ENCODE results near the gene KRT13. TPM values are rescaled to one million over a fixed set of nuclear protein-coding genes. Genes with fewer than 3 reads are reported as not detected.
A peak's percentile ranks its signal among the peaks of the same experiment; 100 is the strongest.

The KRT13 gene
- total and polyA plus RNA-seq, 2 donors (not counting 1 experiment from before 2014, with no cell fraction given) = not detected

DNA sequence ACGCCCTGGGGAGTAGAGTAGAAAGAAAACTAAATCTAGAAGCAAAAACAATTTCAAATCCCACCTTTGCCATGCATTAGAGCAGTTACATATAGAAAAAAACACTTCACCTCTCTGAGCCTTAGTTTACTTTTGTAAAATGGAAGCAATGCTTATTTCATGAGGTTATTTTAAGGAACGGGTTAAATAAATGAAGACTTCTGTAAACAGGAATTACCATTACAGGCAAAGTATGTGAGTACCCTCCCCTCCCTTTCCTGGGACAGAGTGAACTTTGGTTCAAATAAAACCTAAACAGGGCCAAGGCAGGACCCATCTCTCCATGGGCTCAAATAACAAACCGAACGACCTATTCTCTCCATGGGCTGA is 17.8 kb upstream of the KRT13 start:
- no peak for TF ChIP-seq EZH2 (IDR thresholded peaks at IDR 0.05; ENCODE audit: low read length, missing control alignments)
- TF ChIP-seq, protein P1, sequence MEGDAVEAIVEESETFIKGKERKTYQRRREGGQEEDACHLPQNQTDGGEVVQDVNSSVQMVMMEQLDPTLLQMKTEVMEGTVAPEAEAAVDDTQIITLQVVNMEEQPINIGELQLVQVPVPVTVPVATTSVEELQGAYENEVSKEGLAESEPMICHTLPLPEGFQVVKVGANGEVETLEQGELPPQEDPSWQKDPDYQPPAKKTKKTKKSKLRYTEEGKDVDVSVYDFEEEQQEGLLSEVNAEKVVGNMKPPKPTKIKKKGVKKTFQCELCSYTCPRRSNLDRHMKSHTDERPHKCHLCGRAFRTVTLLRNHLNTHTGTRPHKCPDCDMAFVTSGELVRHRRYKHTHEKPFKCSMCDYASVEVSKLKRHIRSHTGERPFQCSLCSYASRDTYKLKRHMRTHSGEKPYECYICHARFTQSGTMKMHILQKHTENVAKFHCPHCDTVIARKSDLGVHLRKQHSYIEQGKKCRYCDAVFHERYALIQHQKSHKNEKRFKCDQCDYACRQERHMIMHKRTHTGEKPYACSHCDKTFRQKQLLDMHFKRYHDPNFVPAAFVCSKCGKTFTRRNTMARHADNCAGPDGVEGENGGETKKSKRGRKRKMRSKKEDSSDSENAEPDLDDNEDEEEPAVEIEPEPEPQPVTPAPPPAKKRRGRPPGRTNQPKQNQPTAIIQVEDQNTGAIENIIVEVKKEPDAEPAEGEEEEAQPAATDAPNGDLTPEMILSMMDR (conservative IDR thresholded peaks at IDR 0.05 in 1 of 2, IDR thresholded peaks at IDR 0.05 in 1 of 2; ENCODE audit: low read depth in 1 of 2, low read length in 2 of 2) = no peak
- no peaks in the 10 kb centered on the region for H3K79me2 ChIP-seq (ENCODE audit: control insufficient read depth, insufficient read depth, low read length)
- H3K27ac ChIP-seq (ENCODE audit: insufficient read depth, low read length) = no peak overlapping the region
- no peak overlapping the region for H3K4me2 ChIP-seq (ENCODE audit: extremely low read depth, insufficient read depth, low read length)
- H3K4me1 ChIP-seq (ENCODE audit: control insufficient read depth, extremely low read depth, insufficient read depth, low read length) = peaks cover 11% of the 10 kb centered on the region
- H3K9me3 ChIP-seq (ENCODE audit: control insufficient read depth, insufficient read depth, low read depth, low read length) = no peaks in the 10 kb centered on the region
- H3K27me3 ChIP-seq (ENCODE audit: control insufficient read depth, insufficient read depth, low read length) = peaks cover 4% of the 10 kb centered on the region
- no peak overlapping the region for H2AFZ ChIP-seq (ENCODE audit: low read length)
- H3K9ac ChIP-seq (ENCODE audit: insufficient read depth, low read length) = no peak overlapping the region
- no peak for DNase-seq (ENCODE audit: low read depth in 2 of 2)
- H4K20me1 ChIP-seq (ENCODE audit: control insufficient read depth, extremely low read depth, insufficient read depth, low read length) = no peaks in the 10 kb centered on the region
- H3K4me3 ChIP-seq (replicated peaks in 1 of 4; ENCODE audit: control extremely low read depth in 1 of 4, insufficient read depth in 1 of 4, low read depth in 3 of 4, low read length in 4 of 4) = no peak overlapping the region
- no peaks in the 10 kb centered on the region for H3K36me3 ChIP-seq (ENCODE audit: control insufficient read depth, insufficient read depth, low read length)

- H3K9ac ChIP-seq (ENCODE audit: insufficient read depth, low read length) = no peak overlapping the region
- TF ChIP-seq, protein P1 (conservative IDR thresholded peaks at IDR 0.05 in 1 of 2, IDR thresholded peaks at IDR 0.05 in 1 of 2; ENCODE audit: low read depth in 1 of 2, low read length in 2 of 2) = no peak
- TF ChIP-seq EZH2 (IDR thresholded peaks at IDR 0.05; ENCODE audit: low read length, missing control alignments) = no peak
- H3K4me3 ChIP-seq (replicated peaks in 1 of 4; ENCODE audit: control extremely low read depth in 1 of 4, insufficient read depth in 1 of 4, low read depth in 3 of 4, low read length in 4 of 4) = no peak overlapping the region
- no peak overlapping the region for H3K4me2 ChIP-seq (ENCODE audit: extremely low read depth, insufficient read depth, low read length)
- H3K36me3 ChIP-seq (ENCODE audit: control insufficient read depth, insufficient read depth, low read length) = no peaks in the 10 kb centered on the region
- peaks cover 11% of the 10 kb centered on the region for H3K4me1 ChIP-seq (ENCODE audit: control insufficient read depth, extremely low read depth, insufficient read depth, low read length)
- DNase-seq (ENCODE audit: low read depth in 2 of 2) = no peak
- no peaks in the 10 kb centered on the region for H3K79me2 ChIP-seq (ENCODE audit: control insufficient read depth, insufficient read depth, low read length)
- H4K20me1 ChIP-seq (ENCODE audit: control insufficient read depth, extremely low read depth, insufficient read depth, low read length) = no peaks in the 10 kb centered on the region
- H3K9me3 ChIP-seq (ENCODE audit: control insufficient read depth, insufficient read depth, low read depth, low read length) = no peaks in the 10 kb centered on the region
- H2AFZ ChIP-seq (ENCODE audit: low read length) = no peak overlapping the region
- peak overlapping the region; percentile 61 for H3K27ac ChIP-seq (ENCODE audit: insufficient read depth, low read length)
- H3K27me3 ChIP-seq (ENCODE audit: control insufficient read depth, insufficient read depth, low read length) = peaks cover 2% of the 10 kb centered on the region
These were observed 17.2 kb upstream of the KRT13 start for GRCh38 chr17:41522301-41523224.

GRCh38 chr17:41521574-41522261 is 16.3 kb upstream of the KRT13 start:
- H3K27me3 ChIP-seq (ENCODE audit: control insufficient read depth, insufficient read depth, low read length) = no peaks in the 10 kb centered on the region

More at GRCh38 chr17:41521574-41522261, 16.3 kb upstream of the KRT13 start:
- Histone ChIP-seq H3K9me3 (ENCODE audit: control insufficient read depth, insufficient read depth, low read depth, low read length) (no peaks in the 10 kb centered on the region), H2AFZ (ENCODE audit: low read length) (no peak overlapping the region), H3K4me2 (ENCODE audit: extremely low read depth, insufficient read depth, low read length) (no peak overlapping the region), H4K20me1 (ENCODE audit: control insufficient read depth, extremely low read depth, insufficient read depth, low read length) (no peaks in the 10 kb centered on the region), H3K9ac (ENCODE audit: insufficient read depth, low read length) (no peak overlapping the region), H3K27ac (ENCODE audit: insufficient read depth, low read length) (peak overlapping the region; percentile 61), H3K79me2 (ENCODE audit: control insufficient read depth, insufficient read depth, low read length) (no peaks in the 10 kb centered on the region), H3K36me3 (ENCODE audit: control insufficient read depth, insufficient read depth, low read length) (no peaks in the 10 kb centered on the region), H3K4me3 (replicated peaks in 1 of 4; ENCODE audit: control extremely low read depth in 1 of 4, insufficient read depth in 1 of 4, low read depth in 3 of 4, low read length in 4 of 4) (no peak overlapping the region), H3K4me1 (ENCODE audit: control insufficient read depth, extremely low read depth, insufficient read depth, low read length) (peaks cover 11% of the 10 kb centered on the region)
- TF ChIP-seq, protein P1 (conservative IDR thresholded peaks at IDR 0.05 in 1 of 2, IDR thresholded peaks at IDR 0.05 in 1 of 2; ENCODE audit: low read depth in 1 of 2, low read length in 2 of 2) = no peak
- no peak for TF ChIP-seq EZH2 (IDR thresholded peaks at IDR 0.05; ENCODE audit: low read length, missing control alignments)
- peak; percentile 56 to 92 for DNase-seq (ENCODE audit: low read depth in 2 of 2)

Measured in fibroblast of lung (primary cell).